NCI-H748 (cell line): Measurements from ENCODE around the gene TMEM217.
A peak's percentile ranks its signal among the peaks of the same experiment; 100 is the strongest.
"Not testable (repeated sequence)": the region's sequence is repeated elsewhere in the genome, so short reads cannot be mapped to it uniquely, and the experiment has no call there.

Source experiments
- DNase-seq: peaks from one replicate; lab custom pipeline; 2025; ENCODE audit not compliant: unreplicated experiment; lab: John Stamatoyannopoulos, UW

The TMEM217 gene

GRCh38 chr6:37187321-37188022 is 70.5 kb downstream of the TMEM217 start:
- no peak for DNase-seq

GRCh38 chr6:37185949-37186720 is 71.8 kb downstream of the TMEM217 start:
- DNase-seq, result not testable (repeated sequence)

GRCh38 chr6:37182736-37183590 is 75.0 kb downstream of the TMEM217 start:
- no peak for DNase-seq

- DNase-seq, result not testable (repeated sequence)
These were observed 77.3 kb downstream of the TMEM217 start for GRCh38 chr6:37180610-37181009.

- no peak for DNase-seq
These were observed 77.9 kb downstream of the TMEM217 start for GRCh38 chr6:37180075-37180474.

- no peak for DNase-seq
These were observed 79.9 kb downstream of the TMEM217 start for GRCh38 chr6:37177935-37178517.

- DNase-seq, result no peak
These were observed 80.6 kb downstream of the TMEM217 start for GRCh38 chr6:37177077-37177934.

- DNase-seq, result no peak
These were observed 81.5 kb downstream of the TMEM217 start for GRCh38 chr6:37176268-37177076.

GRCh38 chr6:37175332-37176267 is 82.3 kb downstream of the TMEM217 start:
- no peak for DNase-seq

- no peak for DNase-seq
These were observed 83.2 kb downstream of the TMEM217 start for GRCh38 chr6:37174515-37175331.

GRCh38 chr6:37174196-37174514 is 83.8 kb downstream of the TMEM217 start:
- no peak for DNase-seq

GRCh38 chr6:37173493-37174195 is 84.3 kb downstream of the TMEM217 start:
- no peak for DNase-seq

GRCh38 chr6:37172912-37173492 is 84.9 kb downstream of the TMEM217 start:
- DNase-seq, result no peak

- peak; percentile 97 for DNase-seq
These were observed 85.8 kb downstream of the TMEM217 start for GRCh38 chr6:37171970-37172812.

GRCh38 chr6:37171201-37171969 is 86.6 kb downstream of the TMEM217 start:
- DNase-seq, result peak; percentile 71
